ENCODE results near the gene CERS6.

CERS6 gene

GRCh38 chr2:168718622-168719021 is 262.6 kb downstream of the CERS6 start:
- no peaks in the 10 kb centered on the region for H3K9me3 Mint-ChIP-seq
- H3K4me3 Mint-ChIP-seq, result no peak overlapping the region
- H3K36me3 Mint-ChIP-seq (ENCODE audit: low read depth), result peaks cover 56% of the 10 kb centered on the region
- H3K4me1 Mint-ChIP-seq (ENCODE audit: low read depth), result peaks cover 31% of the 10 kb centered on the region
- no peak overlapping the region for H3K27ac Mint-ChIP-seq
- H3K27me3 Mint-ChIP-seq, result no peaks in the 10 kb centered on the region

GRCh38 chr2:168719446-168719845 is 263.4 kb downstream of the CERS6 start:
- H3K27me3 Mint-ChIP-seq, result no peaks in the 10 kb centered on the region
- peaks cover 31% of the 10 kb centered on the region for H3K4me1 Mint-ChIP-seq (ENCODE audit: low read depth)
- peaks cover 60% of the 10 kb centered on the region for H3K36me3 Mint-ChIP-seq (ENCODE audit: low read depth)
- no peak overlapping the region for H3K4me3 Mint-ChIP-seq
- H3K9me3 Mint-ChIP-seq, result no peaks in the 10 kb centered on the region
- no peak overlapping the region for H3K27ac Mint-ChIP-seq

GRCh38 chr2:168722592-168722991 is 266.5 kb downstream of the CERS6 start:
- H3K27me3 Mint-ChIP-seq, result no peaks in the 10 kb centered on the region
- no peaks in the 10 kb centered on the region for H3K9me3 Mint-ChIP-seq
- peaks cover 50% of the 10 kb centered on the region for H3K36me3 Mint-ChIP-seq (ENCODE audit: low read depth)
- no peak overlapping the region for H3K27ac Mint-ChIP-seq
- H3K4me3 Mint-ChIP-seq, result no peak overlapping the region
- H3K4me1 Mint-ChIP-seq (ENCODE audit: low read depth), result peaks cover 25% of the 10 kb centered on the region

DNA sequence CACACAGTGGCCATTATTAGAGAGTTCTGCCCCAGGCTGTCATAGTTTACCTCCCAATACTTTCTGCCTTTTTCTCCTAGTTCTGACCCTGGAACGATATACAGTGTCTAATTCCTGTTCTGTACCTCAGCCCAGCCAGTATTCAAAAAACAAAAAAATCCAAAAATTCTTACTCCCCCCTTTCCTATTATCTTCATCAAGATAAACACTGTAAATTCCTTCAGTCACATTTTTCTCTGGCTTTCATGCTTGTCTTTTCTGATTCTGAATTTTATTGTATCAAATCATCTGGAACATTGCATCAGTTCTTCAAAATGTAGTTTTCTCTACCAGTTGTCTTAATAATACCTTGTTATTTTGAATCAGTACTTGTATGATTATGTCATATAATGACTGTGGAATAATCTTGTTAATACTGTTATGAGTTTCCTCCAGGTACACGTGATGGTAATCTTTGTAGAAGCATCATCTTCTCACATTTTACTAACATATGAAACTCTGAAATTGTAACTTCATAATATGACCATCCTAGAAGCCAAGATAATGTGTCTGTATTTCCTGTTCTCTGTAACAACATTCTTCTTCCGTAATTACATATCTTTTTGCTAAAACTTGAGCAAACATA is 267.3 kb downstream of the CERS6 start:
- H3K27me3 Mint-ChIP-seq, result no peaks in the 10 kb centered on the region
- H3K4me3 Mint-ChIP-seq, result no peak overlapping the region
- H3K4me1 Mint-ChIP-seq (ENCODE audit: low read depth), result peaks cover 22% of the 10 kb centered on the region
- H3K9me3 Mint-ChIP-seq, result no peaks in the 10 kb centered on the region
- H3K36me3 Mint-ChIP-seq (ENCODE audit: low read depth), result peaks cover 51% of the 10 kb centered on the region
- H3K27ac Mint-ChIP-seq, result no peak overlapping the region

GRCh38 chr2:168726375-168726774 is 270.3 kb downstream of the CERS6 start:
- Mint-ChIP-seq H3K36me3 (ENCODE audit: low read depth) (peaks cover 34% of the 10 kb centered on the region), H3K9me3 (no peaks in the 10 kb centered on the region), H3K27ac (no peak overlapping the region), H3K4me3 (no peak overlapping the region), H3K4me1 (ENCODE audit: low read depth) (peaks cover 21% of the 10 kb centered on the region), H3K27me3 (no peaks in the 10 kb centered on the region)

- no peaks in the 10 kb centered on the region for H3K27me3 Mint-ChIP-seq
- no peak overlapping the region for H3K27ac Mint-ChIP-seq
- H3K4me3 Mint-ChIP-seq, result no peak overlapping the region
- H3K9me3 Mint-ChIP-seq, result no peaks in the 10 kb centered on the region
- peaks cover 22% of the 10 kb centered on the region for H3K36me3 Mint-ChIP-seq (ENCODE audit: low read depth)
- H3K4me1 Mint-ChIP-seq (ENCODE audit: low read depth), result peaks cover 17% of the 10 kb centered on the region
Observed at GRCh38 chr2:168727904-168728470, 271.9 kb downstream of the CERS6 start.

DNA sequence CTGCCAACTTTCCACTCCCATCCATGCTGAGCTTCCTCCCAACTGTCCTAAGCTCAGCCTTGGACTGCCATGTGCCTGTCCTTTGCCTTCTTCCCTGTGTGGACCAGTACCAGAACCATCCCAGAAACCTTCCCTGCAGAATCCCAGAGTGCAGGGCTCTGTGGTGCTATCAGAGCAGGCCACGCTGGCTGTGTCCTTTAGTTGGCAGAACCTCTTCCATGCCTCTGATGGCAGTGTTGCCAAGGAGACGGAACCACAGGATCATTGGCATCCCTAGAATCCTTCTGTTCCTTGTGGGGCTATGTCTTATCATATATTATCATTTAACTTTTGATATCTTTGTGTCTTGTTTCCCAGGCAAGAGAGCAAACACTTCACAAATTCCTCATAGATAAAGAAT is 273.4 kb downstream of the CERS6 start:
- Mint-ChIP-seq H3K4me3 (no peak overlapping the region), H3K36me3 (ENCODE audit: low read depth) (peaks cover 22% of the 10 kb centered on the region), H3K27me3 (no peaks in the 10 kb centered on the region), H3K9me3 (no peaks in the 10 kb centered on the region), H3K4me1 (ENCODE audit: low read depth) (peaks cover 11% of the 10 kb centered on the region), H3K27ac (no peak overlapping the region)

GRCh38 chr2:168730344-168730743 is 274.3 kb downstream of the CERS6 start:
- Mint-ChIP-seq H3K27ac (no peak overlapping the region), H3K4me3 (no peak overlapping the region), H3K27me3 (no peaks in the 10 kb centered on the region)

GRCh38 chr2:168731002-168731401 is 274.9 kb downstream of the CERS6 start:
- no peaks in the 10 kb centered on the region for H3K9me3 Mint-ChIP-seq
- H3K4me3 Mint-ChIP-seq, result no peak overlapping the region
- H3K4me1 Mint-ChIP-seq (ENCODE audit: low read depth), result peaks cover 11% of the 10 kb centered on the region
- H3K27me3 Mint-ChIP-seq, result no peaks in the 10 kb centered on the region
- peaks cover 21% of the 10 kb centered on the region for H3K36me3 Mint-ChIP-seq (ENCODE audit: low read depth)
- H3K27ac Mint-ChIP-seq, result no peak overlapping the region

More at GRCh38 chr2:168730344-168730743, 274.3 kb downstream of the CERS6 start:
- Mint-ChIP-seq H3K9me3 (no peaks in the 10 kb centered on the region), H3K4me1 (ENCODE audit: low read depth) (peaks cover 11% of the 10 kb centered on the region), H3K36me3 (ENCODE audit: low read depth) (peaks cover 21% of the 10 kb centered on the region)

DNA sequence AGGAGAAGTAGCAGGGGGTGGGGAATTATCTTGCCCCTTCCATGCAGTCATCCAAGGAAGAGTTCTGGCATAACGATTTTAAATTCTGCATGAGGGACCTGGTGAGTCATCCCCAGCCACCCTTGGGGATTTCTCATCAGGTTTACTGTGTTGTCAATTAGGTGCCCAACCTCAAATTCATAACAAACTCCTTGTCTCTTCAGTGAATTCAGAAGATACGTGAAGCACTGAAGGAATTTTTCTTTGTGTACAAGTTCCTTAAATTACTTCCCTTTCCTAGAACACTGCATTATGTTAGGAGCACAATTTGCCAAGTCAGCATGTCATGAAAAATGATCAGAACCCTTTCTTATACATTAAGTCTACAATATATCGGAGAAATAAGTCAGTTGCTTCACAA is 275.5 kb downstream of the CERS6 start:
- Mint-ChIP-seq H3K36me3 (ENCODE audit: low read depth) (peaks cover 21% of the 10 kb centered on the region), H3K4me1 (ENCODE audit: low read depth) (peaks cover 12% of the 10 kb centered on the region), H3K4me3 (no peak overlapping the region), H3K27ac (no peak overlapping the region), H3K9me3 (no peaks in the 10 kb centered on the region), H3K27me3 (no peaks in the 10 kb centered on the region)

- Mint-ChIP-seq H3K36me3 (ENCODE audit: low read depth) (peaks cover 21% of the 10 kb centered on the region), H3K27ac (no peak overlapping the region), H3K27me3 (no peaks in the 10 kb centered on the region), H3K9me3 (no peaks in the 10 kb centered on the region), H3K4me3 (no peak overlapping the region), H3K4me1 (ENCODE audit: low read depth) (peaks cover 15% of the 10 kb centered on the region)
Observed at GRCh38 chr2:168732100-168732499, 276.0 kb downstream of the CERS6 start.

- no peak overlapping the region for H3K27ac Mint-ChIP-seq
- H3K27me3 Mint-ChIP-seq, result no peaks in the 10 kb centered on the region
- peaks cover 13% of the 10 kb centered on the region for H3K4me1 Mint-ChIP-seq (ENCODE audit: low read depth)
- H3K4me3 Mint-ChIP-seq, result no peak overlapping the region
- peaks cover 21% of the 10 kb centered on the region for H3K36me3 Mint-ChIP-seq (ENCODE audit: low read depth)
- H3K9me3 Mint-ChIP-seq, result no peaks in the 10 kb centered on the region
Observed at GRCh38 chr2:168732506-168732905, 276.4 kb downstream of the CERS6 start.

GRCh38 chr2:168734199-168734760 is 278.2 kb downstream of the CERS6 start:
- Mint-ChIP-seq H3K36me3 (ENCODE audit: low read depth) (peaks cover 15% of the 10 kb centered on the region), H3K27ac (no peak overlapping the region), H3K9me3 (no peaks in the 10 kb centered on the region), H3K4me3 (no peak overlapping the region), H3K4me1 (ENCODE audit: low read depth) (peaks cover 8% of the 10 kb centered on the region), H3K27me3 (no peaks in the 10 kb centered on the region)

- Mint-ChIP-seq H3K27ac (no peak overlapping the region), H3K27me3 (no peaks in the 10 kb centered on the region)
Observed at GRCh38 chr2:168736649-168737445, 280.8 kb downstream of the CERS6 start.

DNA sequence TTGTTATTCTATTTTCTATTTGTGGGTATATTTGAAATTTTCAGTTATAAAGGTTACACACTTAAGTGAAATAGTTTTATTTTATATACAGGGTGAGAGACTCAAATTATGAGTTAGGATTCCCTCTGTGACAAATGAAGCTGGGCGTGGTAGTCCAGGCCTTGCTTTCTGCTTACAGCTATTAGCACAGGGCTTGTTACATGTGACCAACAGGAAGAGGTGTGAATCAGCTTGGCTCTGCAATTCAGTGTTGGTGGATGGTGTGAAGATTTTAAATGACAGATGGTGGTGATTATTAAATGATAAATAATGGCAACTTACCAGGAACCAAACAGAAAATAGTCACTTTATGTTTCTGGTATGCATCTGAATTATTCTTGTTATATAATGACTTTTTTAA is 282.0 kb downstream of the CERS6 start:
- Mint-ChIP-seq H3K4me1 (ENCODE audit: low read depth) (peaks cover 8% of the 10 kb centered on the region), H3K4me3 (no peak overlapping the region), H3K36me3 (ENCODE audit: low read depth) (peaks cover 16% of the 10 kb centered on the region), H3K27me3 (no peaks in the 10 kb centered on the region), H3K27ac (no peak overlapping the region), H3K9me3 (no peaks in the 10 kb centered on the region)

More at GRCh38 chr2:168736649-168737445, 280.8 kb downstream of the CERS6 start:
- no peak overlapping the region for H3K4me3 Mint-ChIP-seq
- H3K36me3 Mint-ChIP-seq (ENCODE audit: low read depth), result peaks cover 16% of the 10 kb centered on the region
- H3K9me3 Mint-ChIP-seq, result no peaks in the 10 kb centered on the region
- H3K4me1 Mint-ChIP-seq (ENCODE audit: low read depth), result peaks cover 8% of the 10 kb centered on the region
